Hippocampal formation (tissue), 2 donors: ENCODE data around the gene GALNT9.

Experiments
- DNase-seq, 2 donors: peaks; one replicate each; lab custom pipeline; 2025; lab: John Stamatoyannopoulos, UW

GALNT9 gene

DNA sequence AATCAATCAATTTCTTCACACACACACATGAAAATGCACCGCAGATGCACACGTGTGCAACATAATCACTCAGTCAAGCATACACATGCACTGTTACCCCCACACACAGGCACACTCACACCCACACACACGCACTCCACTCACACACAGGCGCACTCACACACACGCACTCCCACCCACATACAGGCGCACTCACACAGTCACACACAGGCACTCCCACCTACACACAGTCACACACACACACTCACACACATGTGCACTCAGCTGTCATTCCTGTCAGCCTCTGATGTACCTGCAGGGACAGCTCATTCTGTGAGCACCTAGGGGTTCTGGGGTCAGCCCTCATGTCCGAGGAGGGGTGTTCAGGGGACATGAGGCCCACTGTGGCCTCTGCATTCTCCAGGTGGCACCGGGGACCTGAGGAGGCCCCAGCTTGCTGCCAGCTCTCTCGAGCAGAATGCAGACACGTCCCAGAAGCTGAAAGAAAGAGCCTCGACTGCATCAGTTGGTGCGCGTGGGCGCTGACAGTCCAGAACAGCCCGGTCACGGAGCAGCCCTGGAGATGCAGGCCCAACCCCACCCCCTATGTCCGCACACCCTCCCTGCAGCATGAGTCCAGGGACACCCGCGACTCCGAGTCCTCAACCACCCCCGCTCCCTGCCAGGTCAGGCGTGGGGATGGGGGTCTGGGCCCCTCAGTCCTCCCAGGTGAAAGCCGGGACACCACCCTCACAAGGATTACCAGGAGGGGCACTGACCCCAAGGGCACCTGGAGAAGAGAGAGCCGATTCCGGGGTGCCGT is 115.8 kb downstream of the GALNT9 start:
- no peak for DNase-seq

DNA sequence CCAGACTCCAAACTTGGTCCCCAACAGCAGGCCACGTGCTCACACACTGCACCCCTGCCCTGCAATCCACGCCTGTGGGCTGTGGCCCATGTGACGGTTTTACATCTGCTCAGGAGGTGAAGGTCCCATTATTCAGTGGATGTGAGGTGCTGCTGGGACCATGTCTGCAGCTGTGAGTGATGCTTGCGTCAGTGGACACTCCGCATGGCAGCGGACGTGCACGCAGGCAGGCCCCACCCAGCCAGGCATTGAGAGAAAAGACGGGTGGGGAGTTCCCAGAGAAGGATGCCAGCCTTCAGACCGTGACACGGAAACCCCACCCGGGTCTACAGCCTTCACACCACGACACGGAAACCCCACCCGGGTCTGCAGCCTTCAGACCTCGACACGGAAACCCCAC is 117.6 kb downstream of the GALNT9 start:
- DNase-seq, result no peak

DNA sequence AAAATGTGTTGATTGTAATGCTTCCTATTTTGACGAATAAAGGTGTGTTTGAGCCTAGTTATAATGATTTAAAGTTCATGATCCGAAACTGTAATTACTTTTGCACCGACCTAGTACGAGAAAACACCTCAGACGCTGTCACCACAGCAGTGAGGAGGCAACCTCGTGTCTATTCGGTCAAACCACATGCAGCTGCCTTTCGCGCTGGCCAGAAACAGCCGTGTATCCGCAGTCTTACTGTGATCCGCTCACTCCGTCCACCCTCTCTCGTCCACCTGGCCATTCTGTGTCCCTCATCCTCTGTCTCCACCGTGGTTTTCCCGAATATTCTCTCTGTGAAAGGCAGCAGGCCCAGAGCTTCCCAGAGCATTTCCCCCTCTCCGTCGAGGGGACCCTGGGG is 118.1 kb downstream of the GALNT9 start:
- DNase-seq, result no peak

DNA sequence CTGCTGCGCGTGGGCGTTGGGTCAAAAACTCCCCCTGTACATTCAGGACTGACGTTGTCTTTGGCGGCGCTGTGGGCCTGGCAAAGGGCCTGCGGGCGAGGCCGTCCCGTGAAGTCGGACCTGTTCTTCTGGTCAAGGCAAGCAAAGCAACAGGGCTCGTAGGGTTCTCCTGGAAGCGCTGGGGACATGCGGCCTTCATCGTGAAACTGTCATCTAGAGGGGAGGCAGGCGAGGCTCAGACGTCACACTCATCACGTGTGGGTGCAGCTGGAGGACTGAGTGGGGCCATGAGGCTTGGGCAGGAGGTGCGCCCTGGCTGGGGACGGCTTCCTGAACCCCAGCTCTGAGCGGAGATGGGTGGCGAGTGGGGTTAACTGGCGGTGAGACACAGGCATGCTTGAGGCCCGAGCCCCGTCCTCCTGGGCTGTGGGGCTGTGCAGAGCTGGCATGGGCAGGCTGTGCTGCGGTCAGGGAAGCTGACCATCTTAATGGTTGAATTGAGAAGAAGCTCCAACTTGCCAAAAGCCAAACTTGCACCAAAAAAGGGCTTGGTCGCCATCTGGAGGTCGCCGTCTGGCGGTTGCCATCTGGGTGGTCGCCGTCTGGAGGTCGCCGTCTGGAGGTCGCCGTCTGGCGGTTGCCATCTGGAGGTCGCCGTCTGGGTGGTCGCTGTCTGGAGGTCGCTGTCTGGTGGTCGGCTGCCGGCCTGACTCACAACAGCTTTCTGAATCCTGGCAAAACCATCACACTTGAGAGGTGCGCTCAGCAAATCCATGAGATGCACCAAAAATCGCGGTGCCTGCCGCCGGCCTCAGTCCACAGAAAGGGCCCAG is 119.0 kb downstream of the GALNT9 start:
- no peak for DNase-seq

DNA sequence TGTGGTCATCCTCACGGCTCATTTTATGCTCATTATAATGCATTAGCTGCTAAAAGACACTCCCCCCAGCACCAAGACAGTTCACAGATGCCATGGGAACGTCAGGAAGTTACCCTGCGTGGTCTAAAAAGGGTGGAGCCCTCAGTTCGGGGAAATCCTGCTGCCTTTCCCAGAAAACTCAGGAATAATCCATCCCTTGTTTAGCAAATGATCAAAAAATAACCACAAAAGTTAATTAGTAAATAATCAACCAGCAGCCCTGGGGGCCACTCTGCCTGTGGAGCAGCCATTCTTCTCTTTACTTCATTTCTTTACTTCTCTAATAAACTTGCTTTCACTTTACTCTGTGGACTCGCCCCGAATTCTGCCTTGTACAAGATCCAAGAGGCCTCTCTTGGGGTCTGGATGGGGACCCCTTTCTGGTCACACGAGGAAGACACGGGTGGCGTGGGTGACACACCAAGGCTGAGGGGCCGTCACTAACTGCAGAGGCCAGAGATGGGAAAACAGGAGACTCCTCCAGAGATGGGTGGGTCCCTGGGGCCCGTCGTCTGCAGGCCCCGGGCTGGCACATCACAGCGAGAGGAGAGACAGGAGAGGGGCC is 119.7 kb downstream of the GALNT9 start:
- DNase-seq, result no peak

DNA sequence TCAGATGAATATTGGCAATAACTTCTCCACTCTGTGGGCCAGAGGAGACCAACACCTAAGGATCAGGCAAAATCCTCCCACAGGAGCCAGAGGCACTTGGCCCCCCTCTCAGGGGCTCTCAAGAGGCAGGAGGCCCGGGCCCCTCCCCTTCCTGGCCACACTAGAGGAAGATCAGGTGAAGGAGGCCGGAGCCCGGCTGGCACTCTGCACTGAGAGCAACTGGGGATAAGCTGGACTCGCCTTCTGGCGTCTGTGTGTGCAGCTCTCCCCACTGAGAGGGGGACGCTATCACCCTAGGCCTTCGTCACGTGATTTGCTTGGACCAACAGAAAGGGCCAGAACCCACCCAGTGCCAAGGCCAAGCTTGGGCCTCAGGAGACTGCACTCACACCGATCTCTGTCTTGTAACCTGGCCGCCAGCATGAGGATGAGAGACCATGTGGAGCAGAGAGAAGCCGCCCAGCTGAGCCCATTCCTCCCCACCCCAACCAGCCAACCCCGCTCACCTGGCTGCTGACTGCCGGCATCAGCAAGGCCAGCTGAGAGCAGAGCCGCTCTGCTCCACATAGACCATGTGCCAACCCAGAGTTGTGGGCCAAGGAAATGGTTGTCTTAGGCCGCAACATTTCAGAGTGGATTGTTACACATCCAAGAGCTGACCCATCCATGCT is 121.1 kb downstream of the GALNT9 start:
- DNase-seq, result no peak

DNA sequence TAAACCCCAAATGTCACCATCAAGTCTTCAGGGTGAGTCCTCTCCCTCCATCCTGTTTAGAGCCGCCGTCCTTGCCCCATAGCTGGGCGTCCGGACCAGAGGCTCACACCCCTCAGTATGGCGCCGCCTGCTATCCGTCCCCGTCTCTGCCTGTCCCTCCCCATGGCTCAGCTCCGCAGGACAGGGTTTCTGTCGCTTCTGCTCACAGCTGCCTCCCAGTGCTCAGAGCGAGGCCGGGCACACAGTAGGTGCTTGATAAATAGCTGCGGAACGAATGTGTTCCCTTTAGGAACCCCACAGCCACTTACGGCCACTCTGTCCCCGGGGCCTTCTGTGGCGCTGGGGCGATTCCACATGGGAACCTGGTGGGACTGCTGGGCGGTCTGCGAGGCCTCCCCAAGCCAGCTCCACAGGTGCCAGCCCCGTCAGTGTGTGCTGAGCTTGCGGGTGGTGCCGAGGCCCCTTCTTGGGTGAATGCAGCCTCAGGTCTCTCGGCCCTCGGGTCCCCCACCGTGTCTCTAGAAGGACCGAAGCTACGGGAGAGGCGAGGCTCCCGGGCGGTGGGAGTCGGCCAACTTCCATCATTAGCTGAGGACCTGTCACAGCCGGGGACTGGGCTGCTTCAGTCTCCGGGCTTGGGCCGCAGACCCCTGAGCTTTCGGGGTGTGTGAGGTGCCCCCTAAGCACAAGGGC is 122.2 kb downstream of the GALNT9 start:
- DNase-seq, result no peak

DNA sequence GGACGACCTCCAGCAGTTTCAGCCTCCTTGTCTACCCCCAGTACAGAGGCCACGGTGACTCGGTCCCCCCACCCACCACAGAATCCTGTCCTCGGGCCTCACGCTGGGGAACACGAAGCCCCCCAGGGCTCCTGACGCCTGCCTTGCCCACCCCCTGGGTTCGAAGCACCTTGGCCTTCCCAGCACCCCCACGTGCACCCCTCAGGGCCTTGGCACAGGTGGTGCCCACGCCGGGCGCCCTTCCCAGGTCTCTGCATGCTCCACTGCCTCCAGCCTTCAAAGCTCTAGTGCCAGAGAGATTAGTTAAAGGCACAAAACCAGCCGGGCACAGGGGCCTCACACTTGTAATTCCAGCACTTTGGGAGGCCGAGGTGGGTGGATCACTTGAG is 123.3 kb downstream of the GALNT9 start:
- no peak for DNase-seq

DNA sequence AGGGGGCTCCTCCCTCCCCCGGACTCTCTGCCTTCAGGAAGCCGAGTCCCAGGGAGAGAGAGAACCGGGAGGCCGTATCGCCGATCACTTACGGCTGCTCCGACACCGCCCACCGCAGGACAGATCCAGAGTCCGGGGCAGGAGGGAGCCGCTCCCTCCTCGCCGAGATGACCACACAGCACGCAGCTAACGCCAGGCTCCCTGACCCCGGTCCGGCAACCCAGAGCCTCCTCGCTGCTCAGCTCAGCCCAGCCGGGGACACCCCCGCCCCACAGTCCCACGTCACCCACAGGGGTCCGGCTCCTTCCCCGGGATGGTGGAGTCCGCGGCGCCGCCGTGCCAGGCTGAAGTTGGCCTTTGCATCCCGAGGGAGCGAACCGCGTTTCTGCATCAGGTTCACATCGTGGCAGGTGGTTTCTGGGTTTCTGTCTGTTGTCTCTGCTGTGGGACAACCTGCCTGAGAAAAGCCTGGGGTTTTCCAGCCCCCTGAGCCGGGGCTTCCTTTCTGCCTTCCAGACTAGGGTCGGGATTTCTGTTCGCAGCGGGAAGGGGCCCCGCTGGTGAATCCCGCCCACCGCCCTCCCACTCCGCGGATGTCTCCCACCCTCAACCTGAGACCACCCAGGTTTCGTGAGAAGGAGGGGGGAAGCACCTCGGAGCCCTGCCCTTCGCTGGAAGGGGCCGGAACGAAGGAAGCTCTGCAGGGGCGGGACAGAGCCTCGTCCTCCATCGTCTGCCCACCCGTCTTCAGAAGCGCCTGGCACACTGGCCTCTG is 123.9 kb downstream of the GALNT9 start:
- no peak for DNase-seq

DNA sequence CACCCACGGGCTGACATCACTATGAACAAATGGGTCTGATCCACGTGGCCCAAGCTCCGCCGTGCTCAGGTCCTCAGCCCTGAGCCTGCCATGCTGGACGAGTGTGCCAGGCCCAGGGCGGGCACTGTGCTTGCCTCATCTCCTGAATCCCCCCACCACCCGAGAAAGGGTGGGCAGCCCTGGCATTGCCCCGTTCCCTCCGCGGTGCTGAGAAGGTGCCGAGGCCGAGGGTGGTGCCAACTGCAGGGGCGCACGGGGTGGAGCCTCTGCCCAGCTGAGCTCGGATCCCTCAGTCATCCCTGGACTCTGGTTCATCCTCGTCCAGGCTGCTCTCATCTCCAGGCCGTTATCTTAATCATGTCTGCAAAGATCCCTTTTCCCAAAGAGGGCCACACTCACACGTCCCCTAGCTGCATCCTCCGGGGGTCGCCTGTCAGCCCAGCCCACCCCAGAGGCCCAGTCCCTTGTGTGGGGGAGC is 124.6 kb downstream of the GALNT9 start:
- DNase-seq, result no peak

DNA sequence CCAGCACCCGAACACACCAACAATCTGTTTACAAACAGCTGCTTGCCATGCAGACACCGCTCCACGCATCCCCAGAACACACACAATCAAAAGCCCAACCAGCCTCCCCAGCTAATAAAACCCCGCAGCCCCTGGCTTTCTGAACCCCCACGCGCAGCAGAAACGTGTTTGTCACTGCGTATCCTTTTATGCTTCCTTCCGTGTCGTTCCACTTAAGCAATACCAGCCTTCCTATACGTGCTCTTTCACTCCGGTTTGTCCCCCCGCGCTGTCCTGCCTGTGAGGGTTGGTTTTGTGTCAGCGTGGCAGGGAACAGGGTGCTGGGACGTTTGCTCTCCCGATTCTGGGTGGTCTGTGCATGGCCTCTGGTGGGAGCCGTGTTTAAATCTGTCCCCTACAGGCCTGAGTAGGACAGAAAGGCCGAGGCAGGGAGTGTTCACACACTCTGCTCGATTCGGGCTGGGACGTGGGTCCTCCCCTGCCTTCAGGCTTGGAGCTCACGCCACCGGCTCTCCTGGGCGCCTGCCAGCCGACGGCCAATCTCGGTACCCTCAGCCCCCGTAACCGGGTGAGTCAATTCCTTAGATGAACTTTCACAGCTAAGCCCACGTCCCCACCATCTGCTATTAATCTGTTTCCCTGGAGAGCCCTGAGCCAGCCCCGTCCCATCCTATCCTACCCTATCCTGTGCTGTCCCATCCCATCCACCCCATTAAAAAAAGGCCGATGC is 125.2 kb downstream of the GALNT9 start:
- no peak for DNase-seq

DNA sequence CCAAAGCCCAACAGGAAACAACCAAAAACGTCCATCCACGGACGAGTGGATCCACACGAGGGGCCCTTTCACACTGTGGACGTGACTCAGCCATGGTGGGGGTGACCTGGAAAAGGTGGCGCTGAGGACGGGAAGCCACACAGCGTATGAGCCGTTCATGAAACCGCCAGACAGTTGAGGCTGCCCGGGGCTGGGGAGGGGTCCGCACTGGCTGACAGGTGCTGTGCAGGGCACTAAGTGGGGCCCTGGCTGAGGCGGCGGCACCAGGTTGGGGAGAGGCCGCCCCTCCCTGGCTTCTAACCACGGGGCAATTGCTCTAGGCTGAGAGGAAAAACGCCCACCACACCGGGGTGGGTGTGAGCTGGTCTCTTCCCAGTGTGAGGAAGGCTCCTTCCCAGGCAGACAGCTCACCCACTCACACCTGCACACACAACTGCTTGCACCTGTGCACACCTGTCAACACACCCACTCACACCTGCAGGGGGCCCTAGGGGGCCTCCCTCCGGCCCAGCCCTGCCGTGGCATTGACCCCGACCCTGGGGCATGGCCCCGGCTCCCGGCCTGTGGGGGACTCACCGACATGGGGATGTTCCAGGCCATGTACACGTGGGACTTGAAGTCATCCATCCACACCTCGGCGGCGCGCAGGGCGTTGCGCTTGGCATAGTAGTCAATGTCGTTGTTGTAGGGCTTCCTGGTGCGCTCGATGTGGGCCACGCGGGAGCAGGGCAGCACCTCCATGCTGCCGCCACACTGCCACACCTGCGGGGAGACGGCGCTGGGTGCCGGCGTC is 126.3 kb downstream of the GALNT9 start:
- no peak for DNase-seq

DNA sequence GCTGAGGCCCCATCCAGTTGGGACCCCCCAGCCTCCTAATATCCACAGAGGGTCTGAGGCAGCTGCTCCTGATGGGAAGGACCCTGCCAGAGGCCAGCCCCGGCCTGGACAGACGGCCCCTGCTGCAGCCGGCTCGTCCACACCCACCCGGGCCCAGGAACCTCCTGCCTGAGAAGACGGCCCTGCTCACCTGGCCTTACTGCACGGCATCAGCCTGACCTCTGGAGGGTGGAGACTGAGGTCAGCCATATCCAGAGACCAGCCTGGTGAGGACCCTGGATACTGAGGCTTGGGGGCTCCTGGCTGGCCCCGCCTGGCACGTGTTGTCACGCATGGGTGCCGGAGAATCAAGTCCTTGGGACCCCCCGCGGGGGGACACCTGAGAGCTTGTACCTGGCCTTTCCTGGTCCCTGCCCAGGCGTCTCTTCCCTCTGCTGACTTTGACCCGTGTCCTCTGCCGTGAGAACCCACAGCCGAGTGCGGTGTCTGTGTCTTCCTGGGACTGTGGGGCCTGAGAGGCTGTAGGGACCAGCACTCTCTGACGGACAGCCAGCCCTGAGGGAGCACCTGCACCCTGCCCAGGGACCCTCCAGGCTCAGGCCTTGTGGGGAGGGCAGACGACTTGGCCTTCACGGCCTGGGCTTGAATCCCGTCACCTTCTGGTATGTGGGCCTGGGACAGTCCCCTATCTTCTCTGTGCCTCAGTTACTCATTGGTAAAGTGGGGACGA is 127.8 kb downstream of the GALNT9 start:
- no peak for DNase-seq

DNA sequence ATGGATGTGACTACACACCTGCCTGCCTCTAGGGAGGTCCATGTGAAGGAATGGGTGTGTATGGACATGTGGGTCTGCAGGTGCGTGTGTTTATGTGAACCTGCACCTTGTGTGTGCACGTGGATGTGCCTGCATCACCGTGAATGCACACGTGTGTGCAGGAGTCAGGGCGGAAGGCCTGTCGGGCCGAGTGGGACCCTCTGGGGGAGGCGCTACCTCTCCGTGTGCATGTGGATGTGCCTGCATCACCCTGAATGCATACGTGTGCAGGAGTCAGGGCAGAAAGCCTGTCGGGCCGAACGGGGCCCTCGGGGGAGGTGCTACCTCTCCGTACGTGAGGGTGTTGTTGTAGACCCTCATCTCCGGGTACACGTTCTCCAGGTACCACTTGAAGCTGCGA is 128.6 kb downstream of the GALNT9 start:
- DNase-seq, result no peak

DNA sequence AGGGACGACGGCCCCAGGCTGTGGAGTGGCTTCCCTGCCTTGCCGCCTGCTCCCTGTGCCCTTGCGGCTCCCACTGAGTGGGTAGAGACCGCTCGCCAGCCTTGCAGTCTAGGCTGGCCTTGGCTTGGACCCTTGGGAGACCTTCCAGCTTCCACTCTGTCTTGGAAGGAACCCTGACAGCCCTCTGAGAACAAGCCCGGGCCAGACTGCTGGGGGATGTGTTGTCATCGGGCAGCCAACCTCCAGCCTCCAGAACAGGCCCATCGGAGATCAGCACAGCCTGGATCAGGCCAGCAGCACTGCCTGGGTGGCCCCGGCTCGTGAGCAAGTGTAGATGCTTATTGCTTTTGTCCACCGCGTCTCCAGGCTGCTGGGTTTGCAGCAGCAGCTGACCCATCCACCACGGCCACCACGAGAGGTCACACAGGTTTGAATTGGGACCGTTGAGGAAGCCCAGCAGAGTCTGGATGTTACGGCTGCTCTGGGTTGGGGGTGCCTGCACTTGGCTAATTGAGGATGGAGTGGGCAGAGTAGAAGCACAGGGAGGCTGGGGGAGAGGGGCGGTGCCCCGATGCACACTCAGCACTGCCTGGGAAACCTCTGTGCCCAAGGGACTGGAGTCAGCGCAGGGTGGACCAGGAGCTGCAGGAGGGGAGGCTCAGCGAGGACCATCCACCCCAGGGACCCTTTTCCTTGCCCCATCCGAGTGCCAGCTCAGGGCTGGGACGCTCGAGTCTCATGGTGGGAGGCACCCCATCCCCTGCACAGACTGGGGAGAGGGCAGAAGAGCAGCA is 129.7 kb downstream of the GALNT9 start:
- no peak for DNase-seq

DNA sequence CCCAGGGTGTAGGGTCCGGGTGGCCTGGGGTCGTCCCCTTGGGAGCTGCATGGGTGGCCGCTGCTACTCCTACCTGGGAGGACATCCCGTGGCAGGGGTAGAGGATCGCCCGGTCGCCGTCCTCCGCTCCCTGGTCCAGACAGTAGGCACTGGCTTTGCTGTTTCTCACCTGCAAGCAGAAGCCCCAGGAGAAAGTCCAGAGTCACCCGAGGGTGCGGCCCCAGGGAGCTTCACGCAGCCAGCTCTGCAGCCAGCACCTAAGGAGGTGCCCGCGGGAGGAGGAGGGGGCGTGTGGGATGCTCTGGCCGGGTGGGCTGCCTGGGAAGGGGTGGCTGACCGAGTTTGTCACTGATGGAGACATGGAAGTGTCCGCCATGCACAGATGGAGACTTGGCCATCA is 130.3 kb downstream of the GALNT9 start:
- no peak for DNase-seq

DNA sequence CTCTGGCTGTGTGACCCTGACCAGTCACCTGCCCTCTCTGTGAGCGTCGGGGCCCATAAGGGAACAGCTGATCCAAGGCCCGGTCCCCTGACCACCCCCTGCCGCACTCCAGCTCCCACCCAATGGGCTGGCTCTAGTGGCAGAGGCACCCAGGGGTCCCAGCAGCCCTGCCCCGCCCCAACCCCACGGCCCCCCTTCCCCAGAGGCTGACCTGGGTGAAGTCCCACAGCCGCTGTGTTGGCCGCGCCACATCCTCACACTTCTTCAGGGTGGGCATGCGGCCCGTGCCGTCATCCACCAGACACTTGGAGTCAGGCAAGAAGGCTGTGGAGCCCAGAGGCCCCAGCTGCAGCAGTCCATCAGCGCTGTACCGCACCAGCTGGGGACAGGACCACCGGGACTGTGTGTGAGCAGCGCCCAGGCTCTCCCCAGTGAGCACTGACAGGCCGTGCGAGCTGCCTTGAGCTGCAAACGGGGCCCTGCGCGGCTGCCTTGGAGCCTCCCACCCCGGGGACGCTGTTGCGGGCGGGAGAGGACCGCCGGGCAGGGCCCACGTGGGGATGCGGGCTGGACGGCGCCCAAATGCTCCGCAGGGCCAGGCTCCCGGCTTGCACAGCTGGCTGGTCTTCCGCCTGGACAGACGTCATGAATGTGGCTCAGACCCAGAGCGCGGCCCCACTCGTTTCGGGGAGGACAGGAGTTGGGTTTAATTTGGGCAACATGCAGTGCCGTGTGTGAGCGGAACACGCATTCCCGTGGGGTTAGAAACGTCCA is 131.6 kb downstream of the GALNT9 start:
- peak in 1 of 2 donors; percentile 25 for DNase-seq
